Measurements from ENCODE around the gene DPCD. TPM values are rescaled to one million over a fixed set of nuclear protein-coding genes. Genes with fewer than 3 reads are reported as not detected.

DPCD gene
- total and polyA plus RNA-seq, 2 experiments from 2014 or later: 22.5 to 38.1 TPM

DNA sequence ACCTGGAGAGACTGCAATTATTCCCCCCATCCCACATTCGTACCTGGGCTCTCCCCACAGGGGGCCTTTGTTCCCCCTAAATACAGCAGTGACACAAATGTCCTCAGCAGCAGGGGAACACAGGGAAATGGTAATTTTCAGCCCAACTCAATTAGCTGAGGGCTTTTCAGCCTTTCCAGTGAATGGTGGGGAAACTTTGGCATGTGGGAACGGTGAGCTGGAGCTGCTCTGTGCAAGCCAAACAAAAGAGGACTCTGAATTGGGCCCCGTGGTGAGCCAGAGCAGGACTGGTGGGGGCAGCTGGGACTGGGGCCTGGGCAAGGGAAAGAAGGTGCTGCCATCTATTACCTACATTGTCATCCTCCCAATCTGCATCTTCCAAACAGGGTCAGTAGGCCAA, 55.9 kb downstream of the DPCD start:
- Histone ChIP-seq H3K36me3 (ENCODE audit: insufficient read depth) (0 out of 2 replicates have a peak, but pooled peaks cover 4% of the 10 kb centered on the region), H3F3A (replicated peaks; ENCODE audit: low read depth) (peaks cover 12% of the 10 kb centered on the region), H3K27me3 (ENCODE audit: insufficient read depth) (no peaks in the 10 kb centered on the region), H3K27ac (ENCODE audit: low read depth) (peak overlapping the region; percentile 95), H3K4me1 (ENCODE audit: insufficient read depth) (peaks cover 32% of the 10 kb centered on the region), H4K20me1 (replicated peaks; ENCODE audit: insufficient read depth) (no peaks in the 10 kb centered on the region), H3K9me2 (ENCODE audit: insufficient read depth) (0 out of 2 replicates have a peak, but pooled peaks cover 2% of the 10 kb centered on the region), H3K79me2 (replicated peaks; ENCODE audit: insufficient read depth) (no peaks in the 10 kb centered on the region), H3K4me2 (peak overlapping the region; percentile 63), H3K4me3 (peak overlapping the region; percentile 19; the same call in 1 of the 2 replicates), H2AFZ (no peak overlapping the region)
- ATAC-seq (peak; percentile 92), DNase-seq (ENCODE audit: low spot score) (peak; percentile 84)
- H3K27me3 Mint-ChIP-seq (ENCODE audit: insufficient read depth, low read depth, poor library complexity): peaks cover 9% of the 10 kb centered on the region
- peaks cover 39% of the 10 kb centered on the region for H3K4me1 Mint-ChIP-seq
- H3K9me3 Mint-ChIP-seq: no peaks in the 10 kb centered on the region; the same call in 2 of the 3 replicates
- H3K4me3 Mint-ChIP-seq: peak overlapping the region; percentile 39; the same call in 2 of the 3 replicates
- peak overlapping the region; percentile 97 for H3K27ac Mint-ChIP-seq
- TF ChIP-seq CREB1 (CRISPR knock-in tag; IDR thresholded peaks at IDR 0.05; ENCODE audit: low read depth): peak; percentile 34; the same call in 1 of the 2 replicates
- TF ChIP-seq STAT1 (IDR thresholded peaks at IDR 0.05; ENCODE audit: unreplicated experiment): no peak
- peak; percentile 68 for TF ChIP-seq ZNF462 (CRISPR knock-in tag; IDR thresholded peaks at IDR 0.05)
- no peak for TF ChIP-seq CTCF (conservative IDR thresholded peaks at IDR 0.05; ENCODE audit: low read depth in 2 of 2)
- TF ChIP-seq NANOG (IDR thresholded peaks at IDR 0.05; ENCODE audit: borderline replicate concordance): peak; percentile 35; the same call in 1 of the 2 replicates
- TF ChIP-seq ZNF331 (CRISPR knock-in tag; IDR thresholded peaks at IDR 0.05; ENCODE audit: low read depth): no peak
- peak; percentile 12; the same call in 1 of the 2 replicates for TF ChIP-seq ZNF114 (CRISPR knock-in tag; IDR thresholded peaks at IDR 0.05)
- no peak for TF ChIP-seq REST (IDR thresholded peaks at IDR 0.05; ENCODE audit: unreplicated experiment)
- no peak for TF ChIP-seq EZH2 (IDR thresholded peaks at IDR 0.05; ENCODE audit: low read depth, unreplicated experiment)
- TF ChIP-seq EZH2phosphoT487 (IDR thresholded peaks at IDR 0.05; ENCODE audit: unreplicated experiment): no peak
- TF ChIP-seq POLR2AphosphoS5 (IDR thresholded peaks at IDR 0.05; ENCODE audit: low read depth): no peak
- no peak for TF ChIP-seq ETS1 (IDR thresholded peaks at IDR 0.05)
- no peak for TF ChIP-seq JUNB (IDR thresholded peaks at IDR 0.05; ENCODE audit: unreplicated experiment)
- H3K36me3 Mint-ChIP-seq (ENCODE audit: low read depth): peaks cover 3% of the 10 kb centered on the region; the same call in 1 of the 3 replicates

Data from GM23338 (cell line).